HL-60 (cell line): ENCODE measurements around the gene ENDOD1.
A peak's percentile ranks its signal among the peaks of the same experiment; 100 is the strongest.

Experiments used
- DNase-seq, 2 experiments: peaks; one replicate each; pipeline ENCODE4 v3.0.0-alpha.2; 2010 to 2020; ENCODE audit warnings: low read depth in 1 of 2, low spot score in 1 of 2
- H3K27ac ChIP-seq: fragments of 250-450 bp; sonication (Bioruptor Pico); replicated peaks from 2 replicates; pipeline ENCODE4 v1.5.1; 2020; ENCODE audit warnings: mild to moderate bottlenecking, moderate library complexity
- H3K27me3 ChIP-seq: fragments of 250-450 bp; sonication (Bioruptor Pico); 2 replicates; pipeline ENCODE4 v1.5.1; 2021; ENCODE audit warnings: mild to moderate bottlenecking, moderate library complexity; ENCODE audit not compliant: insufficient read depth, poor library complexity, severe bottlenecking
- H3K4me3 ChIP-seq: replicated peaks from 2 replicates; pipeline ENCODE4 v1.5.1; 2011; ENCODE audit warnings: mild to moderate bottlenecking, control low read depth, low read length; ENCODE audit not compliant: insufficient read depth
- GABPA ChIP-seq: IDR thresholded peaks from 2 replicates; pipeline ENCODE4 v1.6.1; 2012; ENCODE audit warnings: low read depth
- POLR2AphosphoS5 ChIP-seq: IDR thresholded peaks from 2 replicates; pipeline ENCODE4 v1.6.1; 2012; ENCODE audit warnings: low read depth
- SPI1 ChIP-seq: IDR thresholded peaks from 2 replicates; pipeline ENCODE4 v1.6.1; 2012; ENCODE audit warnings: low read depth, mild to moderate bottlenecking, borderline replicate concordance
- TF ChIP-seq, protein P1 (sequence below): IDR thresholded peaks from 2 replicates; pipeline ENCODE4 v1.6.1; 2012; ENCODE audit warnings: low read depth; ENCODE audit not compliant: insufficient replicate concordance
- TF ChIP-seq, protein P2 (sequence below): IDR thresholded peaks from one replicate; pipeline ENCODE4 v1.5.1; 2011; ENCODE audit warnings: low read length, control low read depth, inconsistent platforms; ENCODE audit not compliant: insufficient read depth

Gene ENDOD1

DNA sequence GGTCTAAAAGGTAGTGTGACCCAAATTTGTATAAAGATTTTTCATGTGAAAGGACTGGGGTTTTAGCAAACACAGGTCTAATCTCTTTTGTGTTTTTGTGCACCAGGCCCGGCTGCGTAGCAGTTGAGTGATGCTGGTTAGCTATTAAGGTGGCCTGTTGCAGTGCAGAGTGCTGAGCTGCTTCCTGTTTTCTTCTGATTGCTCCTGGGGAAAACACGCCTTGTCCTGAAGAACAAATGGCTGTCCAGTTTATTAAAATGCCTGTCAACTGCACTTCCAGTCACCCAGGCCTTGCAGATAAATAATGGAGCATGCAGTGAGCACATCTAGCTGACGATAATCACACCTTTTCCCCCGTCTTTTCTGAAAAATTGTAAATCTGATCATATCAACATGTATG, 21.1 kb upstream of the ENDOD1 start:
- peak; percentile 41; the same call in 1 of the 2 replicates for TF ChIP-seq SPI1
- TF ChIP-seq, protein P1, sequence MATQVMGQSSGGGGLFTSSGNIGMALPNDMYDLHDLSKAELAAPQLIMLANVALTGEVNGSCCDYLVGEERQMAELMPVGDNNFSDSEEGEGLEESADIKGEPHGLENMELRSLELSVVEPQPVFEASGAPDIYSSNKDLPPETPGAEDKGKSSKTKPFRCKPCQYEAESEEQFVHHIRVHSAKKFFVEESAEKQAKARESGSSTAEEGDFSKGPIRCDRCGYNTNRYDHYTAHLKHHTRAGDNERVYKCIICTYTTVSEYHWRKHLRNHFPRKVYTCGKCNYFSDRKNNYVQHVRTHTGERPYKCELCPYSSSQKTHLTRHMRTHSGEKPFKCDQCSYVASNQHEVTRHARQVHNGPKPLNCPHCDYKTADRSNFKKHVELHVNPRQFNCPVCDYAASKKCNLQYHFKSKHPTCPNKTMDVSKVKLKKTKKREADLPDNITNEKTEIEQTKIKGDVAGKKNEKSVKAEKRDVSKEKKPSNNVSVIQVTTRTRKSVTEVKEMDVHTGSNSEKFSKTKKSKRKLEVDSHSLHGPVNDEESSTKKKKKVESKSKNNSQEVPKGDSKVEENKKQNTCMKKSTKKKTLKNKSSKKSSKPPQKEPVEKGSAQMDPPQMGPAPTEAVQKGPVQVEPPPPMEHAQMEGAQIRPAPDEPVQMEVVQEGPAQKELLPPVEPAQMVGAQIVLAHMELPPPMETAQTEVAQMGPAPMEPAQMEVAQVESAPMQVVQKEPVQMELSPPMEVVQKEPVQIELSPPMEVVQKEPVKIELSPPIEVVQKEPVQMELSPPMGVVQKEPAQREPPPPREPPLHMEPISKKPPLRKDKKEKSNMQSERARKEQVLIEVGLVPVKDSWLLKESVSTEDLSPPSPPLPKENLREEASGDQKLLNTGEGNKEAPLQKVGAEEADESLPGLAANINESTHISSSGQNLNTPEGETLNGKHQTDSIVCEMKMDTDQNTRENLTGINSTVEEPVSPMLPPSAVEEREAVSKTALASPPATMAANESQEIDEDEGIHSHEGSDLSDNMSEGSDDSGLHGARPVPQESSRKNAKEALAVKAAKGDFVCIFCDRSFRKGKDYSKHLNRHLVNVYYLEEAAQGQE = no peak
- peak; percentile 80 for TF ChIP-seq POLR2AphosphoS5
- DNase-seq = peak in 1 of 2 experiments; percentile 95
- H3K27me3 ChIP-seq = no peaks in the 10 kb centered on the region
- peak overlapping the region; percentile 93 for H3K27ac ChIP-seq
- H3K4me3 ChIP-seq = peak overlapping the region; percentile 81

DNA sequence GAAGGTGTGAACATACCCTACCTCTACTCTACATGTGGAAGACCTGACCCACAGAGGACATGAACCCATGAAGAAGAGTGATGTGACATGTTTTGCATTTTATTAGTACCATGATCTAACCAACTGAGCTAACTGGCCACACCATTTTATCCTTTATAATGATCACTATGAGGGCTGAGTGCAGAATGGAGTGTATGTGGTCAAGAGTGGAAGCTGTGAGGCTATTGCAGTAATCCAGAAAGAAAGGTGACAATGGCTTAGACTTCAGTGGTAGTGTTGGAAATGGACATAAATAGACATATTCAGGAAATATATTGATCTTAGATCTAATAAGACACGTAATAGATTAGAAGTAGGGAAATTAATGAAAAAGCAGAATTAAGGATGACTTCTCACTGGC, 19.2 kb upstream of the ENDOD1 start:
- no peak for DNase-seq
- Histone ChIP-seq H3K27me3 (no peaks in the 10 kb centered on the region), H3K27ac (no peak overlapping the region), H3K4me3 (no peak overlapping the region)
- TF ChIP-seq, protein P1 = no peak
- TF ChIP-seq, protein P2, sequence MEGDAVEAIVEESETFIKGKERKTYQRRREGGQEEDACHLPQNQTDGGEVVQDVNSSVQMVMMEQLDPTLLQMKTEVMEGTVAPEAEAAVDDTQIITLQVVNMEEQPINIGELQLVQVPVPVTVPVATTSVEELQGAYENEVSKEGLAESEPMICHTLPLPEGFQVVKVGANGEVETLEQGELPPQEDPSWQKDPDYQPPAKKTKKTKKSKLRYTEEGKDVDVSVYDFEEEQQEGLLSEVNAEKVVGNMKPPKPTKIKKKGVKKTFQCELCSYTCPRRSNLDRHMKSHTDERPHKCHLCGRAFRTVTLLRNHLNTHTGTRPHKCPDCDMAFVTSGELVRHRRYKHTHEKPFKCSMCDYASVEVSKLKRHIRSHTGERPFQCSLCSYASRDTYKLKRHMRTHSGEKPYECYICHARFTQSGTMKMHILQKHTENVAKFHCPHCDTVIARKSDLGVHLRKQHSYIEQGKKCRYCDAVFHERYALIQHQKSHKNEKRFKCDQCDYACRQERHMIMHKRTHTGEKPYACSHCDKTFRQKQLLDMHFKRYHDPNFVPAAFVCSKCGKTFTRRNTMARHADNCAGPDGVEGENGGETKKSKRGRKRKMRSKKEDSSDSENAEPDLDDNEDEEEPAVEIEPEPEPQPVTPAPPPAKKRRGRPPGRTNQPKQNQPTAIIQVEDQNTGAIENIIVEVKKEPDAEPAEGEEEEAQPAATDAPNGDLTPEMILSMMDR = no peak
- TF ChIP-seq POLR2AphosphoS5 (no peak), GABPA (no peak), SPI1 (no peak)

DNA sequence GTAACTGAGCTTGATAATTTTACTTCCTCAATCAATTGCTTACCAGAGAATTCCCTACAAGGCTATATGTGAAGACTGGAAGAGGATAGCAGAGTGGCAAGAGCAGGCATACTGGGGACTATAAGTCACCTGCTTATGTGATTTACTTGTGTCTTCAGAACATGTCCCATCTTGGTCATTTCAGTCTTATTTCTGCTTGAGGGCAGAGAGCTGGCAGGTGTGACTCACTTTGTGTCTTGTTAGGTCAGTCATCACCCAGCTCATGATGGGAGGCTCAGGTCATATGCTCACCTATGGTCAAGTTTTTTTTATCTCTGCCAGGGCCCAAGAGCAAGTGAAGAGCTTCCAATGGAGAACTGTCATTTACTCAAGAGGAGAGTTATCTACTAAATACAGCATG, 16.7 kb upstream of the ENDOD1 start:
- H3K4me3 ChIP-seq = no peak overlapping the region
- H3K27me3 ChIP-seq = no peaks in the 10 kb centered on the region
- H3K27ac ChIP-seq = no peak overlapping the region
- TF ChIP-seq SPI1 = no peak
- no peak for DNase-seq

DNA sequence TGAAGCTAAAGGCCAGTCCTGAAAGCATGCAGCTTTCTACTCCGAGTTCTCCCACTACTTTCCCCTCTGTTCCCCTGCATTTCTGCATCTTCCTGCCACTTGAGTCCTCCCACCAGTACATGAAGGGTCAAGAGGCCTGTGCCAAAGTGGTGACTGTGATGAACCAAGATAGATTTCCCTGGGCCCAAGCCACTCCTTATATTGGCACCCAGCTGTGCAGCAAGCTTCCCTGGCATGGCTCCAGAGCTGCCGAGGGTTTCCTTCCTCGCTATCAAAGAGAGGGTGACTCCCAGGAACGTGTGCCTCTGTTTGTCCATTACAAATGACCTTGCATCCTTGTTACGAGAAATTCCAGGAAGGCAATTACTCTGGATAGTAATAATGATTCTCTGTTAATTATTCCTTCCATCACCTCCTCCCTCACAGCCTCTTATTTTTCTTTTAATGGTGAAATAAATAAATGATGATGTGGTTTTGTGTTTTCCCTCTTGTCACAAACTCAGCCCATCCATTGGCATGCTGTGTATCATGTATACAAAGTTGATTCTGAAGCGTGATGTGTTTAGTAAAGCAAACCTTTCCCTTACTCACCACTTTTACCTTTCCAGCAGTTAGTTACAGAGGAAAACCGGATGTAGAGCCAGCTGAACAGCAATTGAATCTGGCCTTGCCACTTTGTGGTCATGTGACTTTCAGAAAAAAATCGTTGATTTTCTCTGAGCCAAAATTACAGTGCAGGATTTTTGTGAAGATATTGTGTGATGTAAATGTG, 14.7 kb upstream of the ENDOD1 start:
- no peak for TF ChIP-seq POLR2AphosphoS5
- TF ChIP-seq, protein P1 = no peak
- TF ChIP-seq SPI1 = no peak
- TF ChIP-seq GABPA = no peak
- TF ChIP-seq, protein P2 = no peak
- H3K4me3 ChIP-seq = no peak overlapping the region
- no peak overlapping the region for H3K27ac ChIP-seq
- peaks cover 3% of the 10 kb centered on the region for H3K27me3 ChIP-seq
- DNase-seq = no peak
